GM12872 (cell line): Measurements from ENCODE around the gene KIF25.

Experiments used
- TF ChIP-seq, protein P1 (sequence below): IDR thresholded peaks from 3 replicates; pipeline ENCODE4 v1.5.1; 2011; ENCODE audit warnings: low read depth, mild to moderate bottlenecking, low read length, moderate library complexity; ENCODE audit not compliant: insufficient read depth

KIF25 gene

DNA sequence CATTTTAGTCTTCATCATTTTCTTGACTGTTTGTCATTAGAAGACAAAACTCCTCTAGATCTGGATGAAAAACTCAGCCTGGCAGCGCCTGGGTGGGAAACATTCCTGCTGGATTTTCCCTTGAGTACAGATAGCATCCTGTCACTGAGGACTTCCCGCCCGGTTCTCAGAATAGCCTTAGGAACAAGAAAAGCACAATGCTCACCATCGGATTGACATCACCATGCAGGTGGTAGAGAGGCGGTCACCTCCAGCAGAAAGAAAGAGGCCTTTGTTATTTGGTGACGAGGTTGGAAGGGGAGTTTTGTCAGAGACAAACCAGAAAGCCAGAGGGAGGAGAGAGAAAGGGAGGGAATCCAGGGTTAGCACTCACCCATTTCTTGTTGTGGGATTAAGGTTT is 39.8 kb downstream of the KIF25 start:
- TF ChIP-seq, protein P1, sequence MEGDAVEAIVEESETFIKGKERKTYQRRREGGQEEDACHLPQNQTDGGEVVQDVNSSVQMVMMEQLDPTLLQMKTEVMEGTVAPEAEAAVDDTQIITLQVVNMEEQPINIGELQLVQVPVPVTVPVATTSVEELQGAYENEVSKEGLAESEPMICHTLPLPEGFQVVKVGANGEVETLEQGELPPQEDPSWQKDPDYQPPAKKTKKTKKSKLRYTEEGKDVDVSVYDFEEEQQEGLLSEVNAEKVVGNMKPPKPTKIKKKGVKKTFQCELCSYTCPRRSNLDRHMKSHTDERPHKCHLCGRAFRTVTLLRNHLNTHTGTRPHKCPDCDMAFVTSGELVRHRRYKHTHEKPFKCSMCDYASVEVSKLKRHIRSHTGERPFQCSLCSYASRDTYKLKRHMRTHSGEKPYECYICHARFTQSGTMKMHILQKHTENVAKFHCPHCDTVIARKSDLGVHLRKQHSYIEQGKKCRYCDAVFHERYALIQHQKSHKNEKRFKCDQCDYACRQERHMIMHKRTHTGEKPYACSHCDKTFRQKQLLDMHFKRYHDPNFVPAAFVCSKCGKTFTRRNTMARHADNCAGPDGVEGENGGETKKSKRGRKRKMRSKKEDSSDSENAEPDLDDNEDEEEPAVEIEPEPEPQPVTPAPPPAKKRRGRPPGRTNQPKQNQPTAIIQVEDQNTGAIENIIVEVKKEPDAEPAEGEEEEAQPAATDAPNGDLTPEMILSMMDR, result no peak

DNA sequence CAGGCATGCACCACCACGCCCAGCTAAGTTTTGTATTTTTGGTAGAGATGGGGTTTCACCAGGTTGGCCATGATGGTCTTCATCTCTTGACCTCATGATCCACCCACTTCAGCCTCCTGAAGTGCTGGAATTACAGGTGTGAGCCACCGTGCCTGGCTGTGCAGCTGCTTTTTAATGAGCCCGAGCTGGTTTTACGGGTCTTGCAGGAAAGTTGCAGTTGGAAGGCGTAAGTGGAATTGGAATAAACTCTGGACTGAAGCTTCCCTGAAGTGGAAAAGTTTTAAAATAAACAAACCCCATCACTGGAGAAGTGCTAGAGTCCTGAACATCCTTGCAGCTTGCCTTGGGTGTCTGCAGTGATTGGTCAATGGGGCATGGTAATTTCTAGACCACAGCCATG is 40.4 kb downstream of the KIF25 start:
- TF ChIP-seq, protein P1, result no peak

GRCh38 chr6:168038576-168039140 is 41.2 kb downstream of the KIF25 start:
- TF ChIP-seq, protein P1, result no peak

- TF ChIP-seq, protein P1, result no peak
These were observed 41.8 kb downstream of the KIF25 start for GRCh38 chr6:168039301-168039700.

- TF ChIP-seq, protein P1, result no peak
These were observed 42.4 kb downstream of the KIF25 start for GRCh38 chr6:168039849-168040248.

- TF ChIP-seq, protein P1, result no peak
These were observed 43.5 kb downstream of the KIF25 start for GRCh38 chr6:168040856-168041496.

DNA sequence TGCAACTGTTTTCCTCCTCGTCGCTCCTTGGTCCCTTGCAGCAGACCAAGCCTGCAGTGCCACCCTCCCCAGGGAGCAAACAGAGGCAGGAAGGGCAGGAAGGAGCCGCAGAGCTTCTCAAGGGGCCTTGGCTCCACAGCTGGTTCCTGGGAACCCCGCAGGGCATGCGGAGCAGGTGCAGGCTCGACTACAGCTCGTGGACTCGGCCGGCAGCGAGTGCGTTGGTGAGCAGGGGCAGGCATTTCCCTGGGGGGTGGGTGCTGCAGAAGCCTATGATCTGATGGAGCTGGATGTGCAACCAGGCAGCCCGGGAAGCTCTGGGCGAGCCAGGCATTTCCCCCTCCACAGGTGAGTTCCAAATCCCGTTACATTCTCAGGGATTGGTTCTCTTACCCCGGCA is 44.5 kb downstream of the KIF25 start:
- TF ChIP-seq, protein P1, result no peak
